ENCODE measurements around the gene CASD1.

The CASD1 gene

DNA sequence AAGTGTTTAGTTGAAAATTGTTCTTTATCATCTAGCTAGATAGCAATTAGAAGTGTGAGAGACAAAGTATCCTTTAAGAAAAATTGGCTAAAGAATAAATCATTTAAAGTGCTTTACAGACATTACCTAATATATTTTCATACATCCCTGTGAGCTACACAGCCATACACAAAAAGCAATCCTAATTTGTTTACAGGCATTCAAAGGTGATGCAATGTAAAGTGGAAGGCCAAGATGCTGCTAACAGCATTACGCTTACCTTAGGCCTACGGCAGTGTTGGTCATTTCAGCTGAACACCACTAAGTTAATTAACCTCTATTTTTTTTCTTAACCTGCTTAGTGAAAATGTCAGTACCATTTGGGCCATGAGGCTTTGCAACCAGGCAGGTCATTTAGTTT, 10.7 kb upstream of the CASD1 start:
- TF ChIP-seq POLR2A (IDR thresholded peaks at IDR 0.05; ENCODE audit: low read depth, low read length): no peak
- FAIRE-seq (no peak), DNase-seq (ENCODE audit: insufficient read length, low spot score) (no peak)

DNA sequence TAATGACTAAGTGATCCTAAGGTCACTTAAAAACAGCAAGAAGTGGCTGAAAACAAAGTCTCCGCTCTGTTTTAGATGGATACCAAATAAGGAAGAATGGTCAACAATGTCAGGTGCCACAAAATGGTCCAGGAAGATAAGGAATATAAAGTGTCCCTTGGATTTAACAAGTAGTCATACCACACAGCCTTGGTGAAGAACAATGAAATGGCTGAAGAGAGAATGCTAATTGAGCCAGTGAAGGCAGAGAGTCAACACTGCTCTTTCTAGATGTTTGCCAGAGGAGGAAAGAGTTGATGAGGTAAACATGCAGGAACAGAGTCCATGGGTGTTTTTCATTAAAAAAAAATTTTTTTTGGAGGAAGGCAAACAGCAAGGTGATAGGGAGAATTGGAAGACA, 2.1 kb upstream of the CASD1 start:
- no peak for DNase-seq (ENCODE audit: insufficient read length, low spot score)
- no peak for TF ChIP-seq POLR2A (IDR thresholded peaks at IDR 0.05; ENCODE audit: low read depth, low read length)

DNA sequence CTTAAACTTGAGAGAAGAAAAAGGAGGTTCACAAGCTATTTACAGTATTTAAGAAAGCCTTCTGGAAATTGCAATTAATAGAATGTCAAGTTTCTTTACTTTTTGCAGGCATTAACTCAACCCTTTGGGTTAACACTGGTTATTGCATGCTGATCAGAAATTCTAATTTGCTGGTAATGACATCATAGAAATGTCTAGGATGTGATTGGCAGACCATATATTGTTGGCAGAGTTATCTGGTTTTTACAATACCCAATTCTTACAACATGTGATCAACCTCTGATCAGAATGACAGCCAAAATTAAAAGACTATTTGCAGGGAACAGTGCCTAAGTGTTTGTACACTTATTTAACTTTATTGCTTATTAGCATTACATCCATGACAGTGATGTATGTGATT, 1.6 kb upstream of the CASD1 start:
- TF ChIP-seq POLR2A (IDR thresholded peaks at IDR 0.05; ENCODE audit: low read depth, low read length): no peak
- FAIRE-seq (no peak), DNase-seq (ENCODE audit: insufficient read length, low spot score) (no peak)

More for the DNA sequence above, 2.1 kb upstream of the CASD1 start:
- FAIRE-seq: no peak

DNA sequence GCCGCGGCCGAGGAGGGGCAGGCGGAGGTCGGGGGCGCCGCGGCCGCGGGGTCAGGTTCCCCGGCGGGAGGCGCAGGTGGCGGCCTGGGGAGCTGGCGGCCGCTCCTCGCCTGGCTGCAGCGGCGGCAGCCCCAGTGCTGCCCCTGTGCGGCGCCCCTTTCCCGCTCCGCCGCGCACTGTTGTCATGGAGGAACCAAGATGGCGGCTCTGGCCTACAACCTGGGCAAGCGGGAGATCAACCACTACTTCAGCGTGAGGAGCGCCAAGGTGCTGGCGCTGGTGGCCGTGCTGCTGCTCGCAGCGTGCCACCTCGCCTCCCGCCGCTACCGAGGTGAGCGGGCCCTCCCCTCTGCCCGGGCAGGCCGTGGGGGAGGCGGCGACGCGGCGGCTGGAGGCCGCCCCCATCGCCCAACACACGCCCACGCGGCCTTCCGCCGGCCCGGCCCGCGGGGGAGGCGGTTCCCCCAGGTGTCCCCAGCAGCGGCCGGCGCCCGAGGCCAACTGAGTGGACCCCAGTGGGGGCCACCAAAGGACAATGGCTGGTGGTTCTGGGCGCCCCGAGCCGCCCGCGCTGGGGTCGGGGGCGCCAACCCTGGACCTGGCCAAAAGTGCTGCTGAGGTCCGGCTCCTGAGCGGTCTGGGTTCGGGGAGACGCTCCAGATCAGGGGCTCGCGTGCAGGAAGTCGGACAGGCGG, 425 bp downstream of the CASD1 start:
- FAIRE-seq: no peak
- DNase-seq (ENCODE audit: insufficient read length, low spot score): peak; percentile 75
- TF ChIP-seq POLR2A (IDR thresholded peaks at IDR 0.05; ENCODE audit: low read depth, low read length): peak; percentile 85

DNA sequence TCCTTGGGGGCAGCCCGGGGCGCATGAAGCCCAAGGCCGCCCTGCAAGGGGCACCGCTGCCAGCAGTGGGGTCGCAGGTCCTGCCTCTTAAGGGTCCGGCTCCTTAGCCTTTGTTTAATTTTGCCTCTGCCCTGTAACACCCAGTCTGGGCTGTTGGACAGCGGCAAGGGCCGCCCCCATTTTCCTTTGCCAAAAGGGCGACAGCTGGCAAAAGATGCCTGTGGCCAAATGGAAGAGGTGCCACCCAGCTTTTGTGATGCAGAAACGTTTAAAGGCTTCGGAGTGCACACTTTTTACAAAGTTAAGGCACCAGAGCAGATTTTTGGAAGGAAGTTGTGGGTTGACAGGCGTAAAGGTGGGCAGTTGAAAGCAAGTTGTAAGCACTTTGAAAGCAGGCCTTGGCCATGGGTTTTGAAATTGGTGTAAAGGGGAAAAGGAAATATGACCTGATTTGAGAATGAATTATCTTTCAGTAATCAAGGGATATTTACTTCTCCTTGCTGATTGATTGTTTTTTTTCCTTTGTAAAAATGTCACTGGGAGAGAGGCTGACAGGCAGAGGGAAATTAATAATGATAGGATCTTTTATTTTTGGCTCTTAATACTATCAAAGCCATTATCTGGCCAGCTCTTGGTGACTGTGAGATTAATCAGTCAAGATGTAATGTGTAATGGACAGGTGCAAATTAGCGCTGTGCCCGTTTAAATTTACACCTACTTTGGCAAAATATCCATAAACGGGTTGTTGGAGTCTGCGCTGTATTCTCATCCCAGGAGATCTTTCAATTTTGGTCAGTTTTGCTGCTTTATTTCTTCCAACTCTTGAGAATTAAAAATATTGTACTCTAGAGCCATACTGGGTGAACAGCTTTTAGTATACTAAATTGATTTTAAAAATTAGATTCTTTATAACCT, 1.2 kb downstream of the CASD1 start:
- FAIRE-seq (peak; percentile 55), DNase-seq (ENCODE audit: insufficient read length, low spot score) (peak; percentile 40)
- no peak for TF ChIP-seq POLR2A (IDR thresholded peaks at IDR 0.05; ENCODE audit: low read depth, low read length)

DNA sequence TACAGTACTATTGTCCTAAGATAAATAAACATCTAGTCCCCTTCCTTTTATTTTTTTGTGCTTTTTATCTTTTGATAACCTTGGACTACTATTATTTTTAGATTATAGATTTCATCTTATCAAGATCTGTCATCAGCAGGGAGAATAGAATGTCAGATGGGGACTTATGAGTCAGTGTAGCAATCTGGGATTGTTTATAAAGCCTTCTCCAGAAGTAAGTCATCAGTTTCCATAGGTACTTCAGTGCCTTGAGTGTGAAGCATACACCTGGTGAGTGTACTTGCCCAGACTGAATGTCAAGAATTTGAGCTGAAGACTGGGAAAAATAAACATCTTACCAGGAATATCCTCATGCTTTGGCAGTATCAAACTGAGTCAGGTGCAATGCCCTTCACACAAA, 2.1 kb downstream of the CASD1 start:
- FAIRE-seq: no peak
- DNase-seq (ENCODE audit: insufficient read length, low spot score): no peak

DNA sequence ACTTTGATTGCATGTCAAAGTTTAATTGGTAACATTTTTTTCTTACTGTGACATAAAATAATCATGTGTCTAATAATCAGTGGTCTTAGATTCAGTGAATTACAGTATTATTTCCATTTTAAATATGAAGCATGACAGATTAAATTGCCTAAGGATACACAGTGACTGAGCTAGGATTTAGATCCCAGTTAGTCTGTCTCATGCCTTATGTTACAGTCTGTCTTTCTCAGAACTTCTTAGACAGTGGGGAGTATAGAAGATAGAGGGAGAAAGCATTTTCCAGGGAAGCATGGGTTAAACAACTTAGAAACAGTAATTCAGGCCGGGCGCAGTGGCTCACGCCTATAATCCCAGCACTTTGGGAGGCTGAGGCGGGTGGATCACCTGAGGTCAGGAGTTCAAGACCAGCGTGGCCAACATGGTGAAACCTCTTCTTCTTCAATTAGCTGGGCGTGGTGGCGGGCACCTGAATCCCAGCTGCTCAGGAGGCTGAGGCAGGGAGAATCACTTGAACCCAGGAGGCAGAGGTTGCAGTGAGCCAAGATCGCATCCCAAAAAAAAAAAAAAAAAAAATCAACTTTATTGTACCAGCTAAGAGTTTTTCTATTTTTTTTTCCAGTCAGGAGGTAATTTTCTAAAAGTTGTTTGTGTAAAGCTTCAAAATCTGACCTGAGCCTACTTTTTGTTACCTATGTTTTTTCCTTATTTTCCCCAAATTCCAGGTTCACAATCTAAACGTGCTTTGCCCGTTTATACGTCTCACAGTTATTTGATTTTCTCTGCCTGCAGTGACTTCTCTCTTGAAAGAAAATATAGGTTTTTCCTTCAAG, 3.3 kb downstream of the CASD1 start:
- TF ChIP-seq POLR2A (IDR thresholded peaks at IDR 0.05; ENCODE audit: low read depth, low read length): no peak
- FAIRE-seq (no peak), DNase-seq (ENCODE audit: insufficient read length, low spot score) (no peak)

More for the DNA sequence above, 2.1 kb downstream of the CASD1 start:
- no peak for TF ChIP-seq POLR2A (IDR thresholded peaks at IDR 0.05; ENCODE audit: low read depth, low read length)

DNA sequence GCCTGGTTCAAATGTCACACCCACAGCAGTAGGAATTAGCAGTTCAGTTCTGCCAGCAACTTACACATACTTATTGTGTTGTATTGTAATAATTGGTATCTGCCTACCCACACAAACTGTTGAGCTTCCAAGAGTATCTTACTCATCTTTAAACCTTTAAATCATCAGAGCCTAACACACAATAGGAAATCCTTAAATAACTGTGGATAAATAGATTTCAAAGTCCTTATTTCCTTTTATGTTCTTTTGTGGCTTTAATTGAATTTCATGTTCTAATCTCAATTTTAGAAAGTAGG, 3.9 kb downstream of the CASD1 start:
- DNase-seq (ENCODE audit: insufficient read length, low spot score): no peak
- no peak for TF ChIP-seq POLR2A (IDR thresholded peaks at IDR 0.05; ENCODE audit: low read depth, low read length)
- FAIRE-seq: no peak

DNA sequence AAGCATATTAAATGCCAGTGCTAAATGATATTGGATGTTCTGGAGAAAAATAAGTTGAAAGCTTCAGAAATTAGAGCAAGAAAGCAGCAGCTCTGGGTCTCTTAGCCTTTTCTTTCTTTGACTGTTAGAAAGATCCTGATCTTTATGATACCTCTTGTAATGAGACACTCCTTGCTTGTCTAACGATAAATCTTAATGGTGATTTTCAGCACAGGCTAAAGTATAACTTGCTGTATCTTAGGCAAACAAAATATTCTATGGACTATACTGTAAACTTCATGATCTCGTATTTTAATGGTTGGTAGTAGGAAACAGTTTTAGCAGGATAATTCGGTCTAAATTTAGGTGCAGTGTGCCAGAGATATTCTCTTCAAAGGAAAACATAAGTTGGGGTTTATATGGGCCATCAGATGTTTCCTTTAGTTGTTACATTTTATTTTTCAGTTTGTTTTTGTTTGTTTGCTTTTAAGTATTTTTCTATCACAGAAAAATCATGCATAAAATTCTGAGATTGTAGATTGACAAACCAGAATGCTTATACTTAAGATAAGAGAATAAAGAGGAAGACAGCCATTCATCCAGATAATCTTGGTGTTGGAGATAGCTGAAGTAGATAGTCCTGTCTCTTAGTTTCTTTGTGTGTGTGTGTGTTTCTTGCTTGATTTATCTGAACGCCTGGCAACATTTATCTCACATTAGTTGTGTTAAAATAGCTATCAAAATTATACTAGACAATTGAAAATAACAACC, 4.7 kb downstream of the CASD1 start:
- DNase-seq (ENCODE audit: insufficient read length, low spot score) (no peak), FAIRE-seq (peak; percentile 11)
- no peak for TF ChIP-seq POLR2A (IDR thresholded peaks at IDR 0.05; ENCODE audit: low read depth, low read length)

DNA sequence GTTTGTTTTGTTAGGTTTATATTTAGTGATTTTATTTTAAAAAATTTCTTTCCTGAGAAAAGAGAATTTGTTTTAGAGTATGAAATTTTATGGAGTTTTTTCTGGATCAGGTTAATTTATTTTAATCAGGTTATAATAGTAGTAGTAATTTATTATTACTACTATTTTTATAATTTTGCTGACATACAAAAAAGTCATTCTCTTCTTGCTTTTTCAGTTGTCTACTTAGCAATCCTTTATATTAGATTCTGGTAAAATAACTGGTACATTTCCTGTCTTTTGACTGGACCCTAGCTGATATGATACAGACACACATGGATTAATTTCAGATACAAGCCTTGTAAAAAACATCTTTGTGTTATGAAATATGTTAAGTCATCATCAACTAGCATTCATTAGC, 5.3 kb downstream of the CASD1 start:
- FAIRE-seq: no peak

DNA sequence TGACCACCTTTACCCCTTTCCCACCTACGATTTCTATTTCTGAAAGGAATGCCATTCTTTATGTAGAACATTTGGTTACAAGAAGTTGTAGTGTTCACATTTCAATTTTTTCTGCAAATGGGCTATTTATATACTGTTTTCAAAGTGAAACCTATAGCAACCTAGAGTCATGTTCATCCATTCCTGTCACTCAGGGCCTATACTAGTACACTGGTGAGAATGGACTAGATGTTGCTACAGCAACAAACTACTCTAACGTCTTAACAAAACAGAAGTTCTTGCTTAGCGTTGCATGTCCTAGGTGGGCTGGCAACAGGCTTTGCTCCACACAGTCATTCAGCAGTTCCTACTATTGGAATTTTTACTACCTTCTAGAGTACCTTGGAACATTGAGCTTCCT, 16.3 kb downstream of the CASD1 start:
- no peak for TF ChIP-seq POLR2A (IDR thresholded peaks at IDR 0.05; ENCODE audit: low read depth, low read length)
- FAIRE-seq (no peak), DNase-seq (ENCODE audit: insufficient read length, low spot score) (no peak)

More for the DNA sequence above, 5.3 kb downstream of the CASD1 start:
- TF ChIP-seq POLR2A (IDR thresholded peaks at IDR 0.05; ENCODE audit: low read depth, low read length): no peak
- DNase-seq (ENCODE audit: insufficient read length, low spot score): no peak

DNA sequence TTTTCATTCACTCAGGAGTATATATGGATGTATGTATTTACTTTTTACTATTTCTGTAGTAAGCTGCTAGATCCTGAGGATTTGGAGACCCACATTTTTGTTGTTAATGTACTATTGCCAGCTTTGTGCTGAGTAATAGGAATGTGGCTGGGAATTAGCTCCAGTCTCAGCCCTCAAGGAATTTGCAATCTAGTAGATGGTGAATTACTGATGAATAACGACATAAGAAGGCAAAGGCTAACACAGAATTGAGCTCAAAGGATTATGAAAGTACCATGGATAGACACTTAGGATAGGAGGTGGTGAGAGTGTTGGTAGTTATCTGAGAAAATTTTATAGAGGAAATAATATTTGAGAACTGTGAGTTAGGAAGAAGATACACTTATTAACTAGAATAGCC, 19.9 kb downstream of the CASD1 start:
- no peak for FAIRE-seq
- DNase-seq (ENCODE audit: insufficient read length, low spot score): no peak
- no peak for TF ChIP-seq POLR2A (IDR thresholded peaks at IDR 0.05; ENCODE audit: low read depth, low read length)

DNA sequence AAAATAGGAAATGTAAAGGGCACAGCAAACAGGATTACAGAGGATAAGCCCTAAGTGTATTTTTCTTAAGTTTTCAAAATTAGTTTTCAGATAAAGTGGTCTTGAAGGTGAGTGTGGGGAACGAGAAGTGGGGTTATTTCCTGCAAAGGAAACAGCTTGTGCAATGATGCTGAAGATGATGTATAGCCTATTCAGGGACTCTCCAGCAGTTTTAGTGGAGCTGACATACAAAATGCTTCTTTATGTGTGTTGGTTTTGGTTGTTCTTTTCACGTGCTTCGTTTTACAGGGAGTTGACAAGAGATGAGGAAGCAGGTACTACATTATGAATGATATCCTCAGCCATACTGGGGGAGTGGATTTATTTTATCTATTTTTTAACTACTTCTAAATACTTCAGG, 20.5 kb downstream of the CASD1 start:
- FAIRE-seq (no peak), DNase-seq (ENCODE audit: insufficient read length, low spot score) (no peak)
- no peak for TF ChIP-seq POLR2A (IDR thresholded peaks at IDR 0.05; ENCODE audit: low read depth, low read length)
